ENCODE results near the gene WDR88. TPM values are rescaled to one million over a fixed set of nuclear protein-coding genes. Genes with fewer than 3 reads are reported as not detected.

WDR88 gene
- total and polyA plus RNA-seq, 2 of the 8 experiments (the other 6 are each of a cell fraction or from before 2014, with no cell fraction given): not detected

DNA sequence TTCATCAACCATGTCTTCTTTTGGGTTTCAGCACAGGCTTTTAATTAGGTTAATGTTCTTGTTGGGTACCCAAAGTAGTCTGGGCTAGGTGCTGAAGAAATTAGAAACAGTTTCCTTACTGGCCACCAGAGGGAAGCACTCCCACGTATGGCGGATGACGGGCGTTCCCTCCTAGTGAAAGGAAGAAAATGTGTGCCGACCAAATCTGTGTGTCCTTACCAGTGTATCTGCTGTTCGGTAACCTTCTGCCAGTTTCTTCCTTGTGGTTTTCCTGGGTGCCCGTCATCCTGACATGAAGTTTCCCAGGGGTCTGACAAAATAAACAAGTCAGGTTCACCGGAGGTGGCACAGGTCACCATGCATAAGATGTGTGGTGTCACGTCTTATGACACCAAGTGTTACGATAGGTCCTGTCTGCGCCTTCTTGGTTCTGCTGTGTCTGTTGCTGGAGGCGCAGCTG, 6.0 kb upstream of the WDR88 start:
- Histone ChIP-seq H3K36me3 (ENCODE audit: control insufficient read depth in 2 of 4, insufficient read depth in 4 of 4, low read length in 3 of 4) (peaks cover 0 to 5% (median 0%) of the 10 kb centered on the region in 4 experiments; a peak in 3 of 8 replicates), H4K20me1 (replicated peaks in 1 of 2; ENCODE audit: control insufficient read depth in 1 of 2, insufficient read depth in 2 of 2, low read length in 2 of 2) (no peaks in the 10 kb centered on the region), H3K9me3 (ENCODE audit: insufficient read depth in 2 of 2, low read depth in 1 of 2, low read length in 1 of 2) (no peaks in the 10 kb centered on the region), H3K79me2 (ENCODE audit: control insufficient read depth in 1 of 2, insufficient read depth in 2 of 2, low read length in 2 of 2) (no peaks in the 10 kb centered on the region), H3K27me3 (replicated peaks in 1 of 4; ENCODE audit: control insufficient read depth in 3 of 4, extremely low read depth in 1 of 4, insufficient read depth in 3 of 4, low read length in 3 of 4) (no peaks in the 10 kb centered on the region), H3K56ac (replicated peaks; ENCODE audit: insufficient read length, low read depth, low read length) (no peak overlapping the region), H3K4me3 (ENCODE audit: extremely low read depth in 1 of 4, insufficient read depth in 2 of 4, low read depth in 3 of 4, low read length in 4 of 4) (no peak overlapping the region), H3K4me1 (replicated peaks in 1 of 4; ENCODE audit: control insufficient read depth in 3 of 4, insufficient read depth in 4 of 4, low read length in 3 of 4) (no peaks in the 10 kb centered on the region), H3K4me2 (ENCODE audit: insufficient read depth in 1 of 2, low read depth in 2 of 2, low read length in 2 of 2) (no peak overlapping the region), H2BK120ac (replicated peaks; ENCODE audit: low read depth, low read length) (no peak overlapping the region), H2AFZ (ENCODE audit: low read length) (no peak overlapping the region), H2BK12ac (ENCODE audit: low read depth, low read length) (no peak overlapping the region), H4K91ac (replicated peaks; ENCODE audit: insufficient read length, low read length) (no peak overlapping the region), H3K14ac (ENCODE audit: insufficient read length) (no peak overlapping the region), H2BK20ac (ENCODE audit: low read length) (no peak overlapping the region), H2BK15ac (ENCODE audit: low read length) (no peak overlapping the region), H3K23ac (ENCODE audit: insufficient read length) (no peak overlapping the region), H3K18ac (ENCODE audit: extremely low read depth, low read length) (no peak overlapping the region), H3K79me1 (ENCODE audit: low read depth, low read length) (no peaks in the 10 kb centered on the region), H3K4ac (replicated peaks; ENCODE audit: insufficient read length, low read depth, low read length) (no peak overlapping the region), H4K5ac (ENCODE audit: insufficient read length, low read depth, low read length) (no peak overlapping the region), H3K27ac (ENCODE audit: low read depth, low read length) (no peak overlapping the region), H3K23me2 (ENCODE audit: low read depth, low read length) (no peaks in the 10 kb centered on the region), H2BK5ac (ENCODE audit: low read depth, low read length) (no peak overlapping the region), H2AK5ac (ENCODE audit: low read depth, low read length) (no peak overlapping the region), H4K8ac (ENCODE audit: extremely low read depth, insufficient read depth, low read length) (no peak overlapping the region), H3K9ac (replicated peaks in 1 of 4; ENCODE audit: extremely low read depth in 1 of 4, low read depth in 3 of 4, low read length in 3 of 4) (no peak overlapping the region)
- DNase-seq (ENCODE audit: low read depth in 1 of 2, low spot score in 2 of 2) (peak in 1 of 2 experiments; percentile 58), FAIRE-seq (peak; percentile 19)
- 64% methylated on average over 12 of the region's 12 CpGs; no CpG with 5 or more reads in 1 of the 2 experiments for WGBS, 2 experiments (ENCODE audit: extremely low coverage in 1 of 2, insufficient coverage in 1 of 2, insufficient read length in 1 of 2, insufficient replicate concordance in 2 of 2, low coverage in 1 of 2, low lambda C conversion rate in 2 of 2, missing lambda C conversion rate in 1 of 2)
- POLR2A ChIA-PET (ENCODE audit: partially characterized antibody): no interaction called here
- CTCF ChIA-PET (ENCODE audit: partially characterized antibody): interaction anchor here (0.7 to 5.2 kb wide), 14 partner anchors 8 to 150 kb away, joined by 3 to 58 read pairs (median 4); no protein-coding TSS in a partner anchor
- TF ChIP-seq NRF1 (IDR thresholded peaks at IDR 0.05; ENCODE audit: low read depth, low read length) (no peak), YY1 (IDR thresholded peaks at IDR 0.05; ENCODE audit: low read depth, low read length) (peak; percentile 43; the same call in 1 of the 2 replicates), EP300 (IDR thresholded peaks at IDR 0.05; ENCODE audit: borderline replicate concordance in 1 of 2, low read depth in 2 of 2, low read length in 2 of 2) (peak in 1 of 2 experiments; percentile 6; a peak in 1 of 3 replicates), SUZ12 (IDR thresholded peaks at IDR 0.05; ENCODE audit: low read length) (no peak), SIX5 (IDR thresholded peaks at IDR 0.05; ENCODE audit: low read depth, low read length) (no peak), JUN (IDR thresholded peaks at IDR 0.05; ENCODE audit: low read depth, low read length) (no peak), RAD21 (IDR thresholded peaks at IDR 0.05 in 1 of 2, conservative IDR thresholded peaks at IDR 0.05 in 1 of 2; ENCODE audit: low read depth in 2 of 2, low read length in 2 of 2) (peak; percentile 75 to 79), RFX5 (IDR thresholded peaks at IDR 0.05; ENCODE audit: borderline replicate concordance, low read depth, low read length) (no peak), GTF2F1 (IDR thresholded peaks at IDR 0.05; ENCODE audit: borderline replicate concordance, low read depth, low read length) (no peak), GABPA (IDR thresholded peaks at IDR 0.05; ENCODE audit: borderline replicate concordance, insufficient read depth, low read length) (no peak)
- TF ChIP-seq, protein P1, sequence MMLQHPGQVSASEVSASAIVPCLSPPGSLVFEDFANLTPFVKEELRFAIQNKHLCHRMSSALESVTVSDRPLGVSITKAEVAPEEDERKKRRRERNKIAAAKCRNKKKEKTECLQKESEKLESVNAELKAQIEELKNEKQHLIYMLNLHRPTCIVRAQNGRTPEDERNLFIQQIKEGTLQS (IDR thresholded peaks at IDR 0.05; ENCODE audit: insufficient read depth, low read depth, low read length): no peak

All from H1 (cell line).